ENCODE data around the gene CTIF. TPM values are rescaled to one million over a fixed set of nuclear protein-coding genes. Genes with fewer than 3 reads are reported as not detected.

The CTIF gene
- total RNA-seq, 3 donors from 2014 or later: 4.3 to 5.3 (median 4.6) TPM

- DNase-seq (no peak), ATAC-seq (no peak)
- no peaks in the 10 kb centered on the region for H3K9me3 Mint-ChIP-seq
- H3K4me3 Mint-ChIP-seq: no peak overlapping the region
- H3K27me3 Mint-ChIP-seq (ENCODE audit: low read depth): no peaks in the 10 kb centered on the region
- peaks cover 11% of the 10 kb centered on the region for H3K4me1 Mint-ChIP-seq (ENCODE audit: low read depth)
- H3K36me3 Mint-ChIP-seq (ENCODE audit: insufficient read depth): no peaks in the 10 kb centered on the region
Observed at GRCh38 chr18:48875314-48875941, 336.6 kb downstream of the CTIF start.

- H3K9me3 Mint-ChIP-seq: no peaks in the 10 kb centered on the region
- H3K27me3 Mint-ChIP-seq (ENCODE audit: low read depth): no peaks in the 10 kb centered on the region
- ATAC-seq (no peak), DNase-seq (no peak)
- H3K36me3 Mint-ChIP-seq (ENCODE audit: insufficient read depth): no peaks in the 10 kb centered on the region
- no peak overlapping the region for H3K4me3 Mint-ChIP-seq
- H3K4me1 Mint-ChIP-seq (ENCODE audit: low read depth): peaks cover 13% of the 10 kb centered on the region
Observed at GRCh38 chr18:48875942-48876511, 337.2 kb downstream of the CTIF start.

- Mint-ChIP-seq H3K4me3 (no peak overlapping the region), H3K27me3 (ENCODE audit: low read depth) (no peaks in the 10 kb centered on the region), H3K36me3 (ENCODE audit: insufficient read depth) (no peaks in the 10 kb centered on the region), H3K4me1 (ENCODE audit: low read depth) (peaks cover 13% of the 10 kb centered on the region), H3K9me3 (no peaks in the 10 kb centered on the region)
- ATAC-seq: no peak
- DNase-seq: no peak
Observed at GRCh38 chr18:48876590-48876989, 337.8 kb downstream of the CTIF start.

GRCh38 chr18:48877941-48878340 lies 339.1 kb downstream of the CTIF start:
- no peak for ATAC-seq
- Mint-ChIP-seq H3K4me1 (ENCODE audit: low read depth) (peaks cover 11% of the 10 kb centered on the region), H3K9me3 (no peaks in the 10 kb centered on the region)

GRCh38 chr18:48878471-48878870 lies 339.6 kb downstream of the CTIF start:
- Mint-ChIP-seq H3K9me3 (no peaks in the 10 kb centered on the region), H3K4me1 (ENCODE audit: low read depth) (peaks cover 6% of the 10 kb centered on the region), H3K4me3 (no peak overlapping the region), H3K27me3 (ENCODE audit: low read depth) (no peaks in the 10 kb centered on the region), H3K36me3 (ENCODE audit: insufficient read depth) (no peaks in the 10 kb centered on the region)
- no peak for ATAC-seq
- no peak for DNase-seq

More at GRCh38 chr18:48877941-48878340, 339.1 kb downstream of the CTIF start:
- no peak overlapping the region for H3K4me3 Mint-ChIP-seq
- H3K36me3 Mint-ChIP-seq (ENCODE audit: insufficient read depth): no peaks in the 10 kb centered on the region
- no peaks in the 10 kb centered on the region for H3K27me3 Mint-ChIP-seq (ENCODE audit: low read depth)
- DNase-seq: no peak

- ATAC-seq (no peak), DNase-seq (no peak)
- Mint-ChIP-seq H3K36me3 (ENCODE audit: insufficient read depth) (no peaks in the 10 kb centered on the region), H3K9me3 (no peaks in the 10 kb centered on the region), H3K4me1 (ENCODE audit: low read depth) (peaks cover 6% of the 10 kb centered on the region), H3K27me3 (ENCODE audit: low read depth) (no peaks in the 10 kb centered on the region), H3K4me3 (no peak overlapping the region)
Observed at GRCh38 chr18:48879008-48879431, 340.2 kb downstream of the CTIF start.

- Mint-ChIP-seq H3K4me1 (ENCODE audit: low read depth) (peaks cover 6% of the 10 kb centered on the region), H3K36me3 (ENCODE audit: insufficient read depth) (no peaks in the 10 kb centered on the region), H3K9me3 (no peaks in the 10 kb centered on the region), H3K27me3 (ENCODE audit: low read depth) (no peaks in the 10 kb centered on the region), H3K4me3 (no peak overlapping the region)
- DNase-seq (no peak), ATAC-seq (no peak)
Observed at GRCh38 chr18:48880931-48881330, 342.1 kb downstream of the CTIF start.

- Mint-ChIP-seq H3K9me3 (no peaks in the 10 kb centered on the region), H3K27me3 (ENCODE audit: low read depth) (no peaks in the 10 kb centered on the region), H3K4me1 (ENCODE audit: low read depth) (peaks cover 6% of the 10 kb centered on the region), H3K36me3 (ENCODE audit: insufficient read depth) (no peaks in the 10 kb centered on the region), H3K4me3 (no peak overlapping the region)
- ATAC-seq (no peak), DNase-seq (no peak)
Observed at GRCh38 chr18:48882379-48882778, 343.5 kb downstream of the CTIF start.

- no peaks in the 10 kb centered on the region for H3K36me3 Mint-ChIP-seq (ENCODE audit: insufficient read depth)
- no peaks in the 10 kb centered on the region for H3K27me3 Mint-ChIP-seq (ENCODE audit: low read depth)
- DNase-seq (no peak), ATAC-seq (no peak)
- H3K4me1 Mint-ChIP-seq (ENCODE audit: low read depth): peaks cover 6% of the 10 kb centered on the region
- H3K9me3 Mint-ChIP-seq: no peaks in the 10 kb centered on the region
- no peak overlapping the region for H3K4me3 Mint-ChIP-seq
Observed at GRCh38 chr18:48884306-48884705, 345.5 kb downstream of the CTIF start.

- H3K4me3 Mint-ChIP-seq: no peak overlapping the region
- H3K4me1 Mint-ChIP-seq (ENCODE audit: low read depth): peaks cover 6% of the 10 kb centered on the region
- no peaks in the 10 kb centered on the region for H3K27me3 Mint-ChIP-seq (ENCODE audit: low read depth)
- no peak for ATAC-seq
- H3K9me3 Mint-ChIP-seq: no peaks in the 10 kb centered on the region
- no peaks in the 10 kb centered on the region for H3K36me3 Mint-ChIP-seq (ENCODE audit: insufficient read depth)
- no peak for DNase-seq
Observed at GRCh38 chr18:48884771-48885170, 345.9 kb downstream of the CTIF start.

GRCh38 chr18:48885266-48885923 lies 346.6 kb downstream of the CTIF start:
- H3K4me3 Mint-ChIP-seq: no peak overlapping the region
- DNase-seq (no peak), ATAC-seq (no peak)
- no peaks in the 10 kb centered on the region for H3K27me3 Mint-ChIP-seq (ENCODE audit: low read depth)
- peaks cover 3% of the 10 kb centered on the region for H3K4me1 Mint-ChIP-seq (ENCODE audit: low read depth)
- H3K9me3 Mint-ChIP-seq: no peaks in the 10 kb centered on the region
- H3K36me3 Mint-ChIP-seq (ENCODE audit: insufficient read depth): no peaks in the 10 kb centered on the region

- Mint-ChIP-seq H3K4me3 (no peak overlapping the region), H3K4me1 (ENCODE audit: low read depth) (no peaks in the 10 kb centered on the region), H3K27me3 (ENCODE audit: low read depth) (no peaks in the 10 kb centered on the region), H3K9me3 (no peaks in the 10 kb centered on the region), H3K36me3 (ENCODE audit: insufficient read depth) (no peaks in the 10 kb centered on the region)
- no peak for ATAC-seq
- DNase-seq: no peak
Observed at GRCh38 chr18:48885924-48886400, 347.1 kb downstream of the CTIF start.

GRCh38 chr18:48886520-48887293 lies 347.9 kb downstream of the CTIF start:
- Mint-ChIP-seq H3K9me3 (no peaks in the 10 kb centered on the region), H3K27me3 (ENCODE audit: low read depth) (no peaks in the 10 kb centered on the region), H3K36me3 (ENCODE audit: insufficient read depth) (no peaks in the 10 kb centered on the region), H3K4me1 (ENCODE audit: low read depth) (no peaks in the 10 kb centered on the region), H3K4me3 (no peak overlapping the region)
- no peak for ATAC-seq
- no peak for DNase-seq

- Mint-ChIP-seq H3K27me3 (ENCODE audit: low read depth) (no peaks in the 10 kb centered on the region), H3K4me3 (no peak overlapping the region), H3K36me3 (ENCODE audit: insufficient read depth) (no peaks in the 10 kb centered on the region), H3K9me3 (no peaks in the 10 kb centered on the region), H3K4me1 (ENCODE audit: low read depth) (no peaks in the 10 kb centered on the region)
- DNase-seq (no peak), ATAC-seq (no peak)
Observed at GRCh38 chr18:48887294-48887904, 348.6 kb downstream of the CTIF start.
